ENCODE measurements around the gene AGMO.

The AGMO gene

GRCh38 chr7:15248514-15248913, 313.3 kb downstream of the AGMO start:
- H2BK15ac ChIP-seq (replicated peaks; ENCODE audit: low read depth) = no peak overlapping the region
- H3K79me1 ChIP-seq (ENCODE audit: low read length) = no peaks in the 10 kb centered on the region
- no peak for DNase-seq
- WGBS (ENCODE audit: extremely low coverage, insufficient coverage, low lambda C conversion rate) = no CpG with 5 or more reads among the region's 2 CpGs
- no peak overlapping the region for H3K4me2 ChIP-seq (ENCODE audit: low read length)
- H2BK120ac ChIP-seq (ENCODE audit: low read depth, low read length) = no peak overlapping the region
- no peak overlapping the region for H3K27ac ChIP-seq (ENCODE audit: low read depth, low read length)
- no peak overlapping the region for H3K9ac ChIP-seq (ENCODE audit: low read length)
- no peaks in the 10 kb centered on the region for H3K36me3 ChIP-seq (ENCODE audit: control insufficient read depth, insufficient read depth, low read length)
- H3K27me3 ChIP-seq (ENCODE audit: insufficient read depth, low read length, poor library complexity) = no peaks in the 10 kb centered on the region
- H3K56ac ChIP-seq (ENCODE audit: low read length) = no peak overlapping the region
- H4K5ac ChIP-seq (ENCODE audit: low read length) = no peak overlapping the region
- H3K4me1 ChIP-seq (ENCODE audit: control insufficient read depth, low read depth, low read length) = no peaks in the 10 kb centered on the region
- no peak overlapping the region for H2AK5ac ChIP-seq (ENCODE audit: low read length)
- no peak overlapping the region for H3K18ac ChIP-seq (ENCODE audit: low read length)
- no peak overlapping the region for H3K4me3 ChIP-seq (ENCODE audit: low read length)
- H2BK5ac ChIP-seq (ENCODE audit: low read length) = no peak overlapping the region
- no peak overlapping the region for H3K4ac ChIP-seq (ENCODE audit: low read depth, low read length)
- no peak overlapping the region for H4K8ac ChIP-seq (ENCODE audit: low read depth, low read length)
- H3K23ac ChIP-seq (ENCODE audit: low read length) = no peak overlapping the region
- no peaks in the 10 kb centered on the region for H3K79me2 ChIP-seq (ENCODE audit: control insufficient read depth, insufficient read depth, low read length)

- H2BK15ac ChIP-seq (replicated peaks; ENCODE audit: low read depth) = no peak overlapping the region
- no peak overlapping the region for H3K4me3 ChIP-seq (ENCODE audit: low read length)
- H3K23ac ChIP-seq (ENCODE audit: low read length) = no peak overlapping the region
- no peak overlapping the region for H2BK120ac ChIP-seq (ENCODE audit: low read depth, low read length)
- H2AK5ac ChIP-seq (ENCODE audit: low read length) = no peak overlapping the region
- H4K8ac ChIP-seq (ENCODE audit: low read depth, low read length) = no peak overlapping the region
- H4K5ac ChIP-seq (ENCODE audit: low read length) = no peak overlapping the region
- H3K79me2 ChIP-seq (ENCODE audit: control insufficient read depth, insufficient read depth, low read length) = no peaks in the 10 kb centered on the region
- H3K4ac ChIP-seq (ENCODE audit: low read depth, low read length) = no peak overlapping the region
- H2BK5ac ChIP-seq (ENCODE audit: low read length) = no peak overlapping the region
- H3K79me1 ChIP-seq (ENCODE audit: low read length) = no peaks in the 10 kb centered on the region
- H3K4me1 ChIP-seq (ENCODE audit: control insufficient read depth, low read depth, low read length) = no peaks in the 10 kb centered on the region
- no peaks in the 10 kb centered on the region for H3K36me3 ChIP-seq (ENCODE audit: control insufficient read depth, insufficient read depth, low read length)
- no CpG with 5 or more reads among the region's 2 CpGs for WGBS (ENCODE audit: extremely low coverage, insufficient coverage, low lambda C conversion rate)
- no peak overlapping the region for H3K27ac ChIP-seq (ENCODE audit: low read depth, low read length)
- no peak overlapping the region for H3K4me2 ChIP-seq (ENCODE audit: low read length)
- H3K9ac ChIP-seq (ENCODE audit: low read length) = no peak overlapping the region
- H3K56ac ChIP-seq (ENCODE audit: low read length) = no peak overlapping the region
- no peak for DNase-seq
- no peak overlapping the region for H3K18ac ChIP-seq (ENCODE audit: low read length)
- H3K27me3 ChIP-seq (ENCODE audit: insufficient read depth, low read length, poor library complexity) = no peaks in the 10 kb centered on the region
These were observed 316.0 kb downstream of the AGMO start for GRCh38 chr7:15245831-15246230.

GRCh38 chr7:15239801-15240200, 322.0 kb downstream of the AGMO start:
- no peak overlapping the region for H3K27ac ChIP-seq (ENCODE audit: low read depth, low read length)
- no peak overlapping the region for H3K23ac ChIP-seq (ENCODE audit: low read length)
- H2BK120ac ChIP-seq (ENCODE audit: low read depth, low read length) = no peak overlapping the region
- no peaks in the 10 kb centered on the region for H3K79me1 ChIP-seq (ENCODE audit: low read length)
- H2BK5ac ChIP-seq (ENCODE audit: low read length) = no peak overlapping the region
- no peak overlapping the region for H3K4ac ChIP-seq (ENCODE audit: low read depth, low read length)
- no peaks in the 10 kb centered on the region for H3K79me2 ChIP-seq (ENCODE audit: control insufficient read depth, insufficient read depth, low read length)
- no peaks in the 10 kb centered on the region for H3K4me1 ChIP-seq (ENCODE audit: control insufficient read depth, low read depth, low read length)
- no peaks in the 10 kb centered on the region for H3K27me3 ChIP-seq (ENCODE audit: insufficient read depth, low read length, poor library complexity)
- H2BK15ac ChIP-seq (replicated peaks; ENCODE audit: low read depth) = no peak overlapping the region
- H3K56ac ChIP-seq (ENCODE audit: low read length) = no peak overlapping the region
- H4K5ac ChIP-seq (ENCODE audit: low read length) = no peak overlapping the region
- H4K8ac ChIP-seq (ENCODE audit: low read depth, low read length) = no peak overlapping the region
- DNase-seq = no peak
- no peak overlapping the region for H2AK5ac ChIP-seq (ENCODE audit: low read length)
- H3K36me3 ChIP-seq (ENCODE audit: control insufficient read depth, insufficient read depth, low read length) = no peaks in the 10 kb centered on the region
- H3K9ac ChIP-seq (ENCODE audit: low read length) = no peak overlapping the region
- no peak overlapping the region for H3K4me3 ChIP-seq (ENCODE audit: low read length)
- no peak overlapping the region for H3K18ac ChIP-seq (ENCODE audit: low read length)
- WGBS (ENCODE audit: extremely low coverage, insufficient coverage, low lambda C conversion rate) = no CpG with 5 or more reads among the region's 4 CpGs
- H3K4me2 ChIP-seq (ENCODE audit: low read length) = no peak overlapping the region

GRCh38 chr7:15236952-15237351, 324.9 kb downstream of the AGMO start:
- no peak overlapping the region for H3K23ac ChIP-seq (ENCODE audit: low read length)
- no peak overlapping the region for H2BK5ac ChIP-seq (ENCODE audit: low read length)
- H3K27ac ChIP-seq (ENCODE audit: low read depth, low read length) = no peak overlapping the region
- H2AK5ac ChIP-seq (ENCODE audit: low read length) = no peak overlapping the region
- H3K4me3 ChIP-seq (ENCODE audit: low read length) = no peak overlapping the region
- WGBS (ENCODE audit: extremely low coverage, insufficient coverage, low lambda C conversion rate) = no CpG with 5 or more reads among the region's 2 CpGs
- H3K4me1 ChIP-seq (ENCODE audit: control insufficient read depth, low read depth, low read length) = no peaks in the 10 kb centered on the region
- H3K36me3 ChIP-seq (ENCODE audit: control insufficient read depth, insufficient read depth, low read length) = no peaks in the 10 kb centered on the region
- H3K18ac ChIP-seq (ENCODE audit: low read length) = no peak overlapping the region
- DNase-seq = no peak
- H4K8ac ChIP-seq (ENCODE audit: low read depth, low read length) = no peak overlapping the region
- no peak overlapping the region for H4K5ac ChIP-seq (ENCODE audit: low read length)
- H2BK120ac ChIP-seq (ENCODE audit: low read depth, low read length) = no peak overlapping the region
- H3K79me2 ChIP-seq (ENCODE audit: control insufficient read depth, insufficient read depth, low read length) = no peaks in the 10 kb centered on the region
- H2BK15ac ChIP-seq (replicated peaks; ENCODE audit: low read depth) = no peak overlapping the region
- H3K9ac ChIP-seq (ENCODE audit: low read length) = no peak overlapping the region
- H3K56ac ChIP-seq (ENCODE audit: low read length) = no peak overlapping the region
- H3K4ac ChIP-seq (ENCODE audit: low read depth, low read length) = no peak overlapping the region
- H3K4me2 ChIP-seq (ENCODE audit: low read length) = no peak overlapping the region
- no peaks in the 10 kb centered on the region for H3K27me3 ChIP-seq (ENCODE audit: insufficient read depth, low read length, poor library complexity)
- H3K79me1 ChIP-seq (ENCODE audit: low read length) = no peaks in the 10 kb centered on the region

GRCh38 chr7:15234431-15234830, 327.4 kb downstream of the AGMO start:
- Histone ChIP-seq H3K79me1 (ENCODE audit: low read length) (no peaks in the 10 kb centered on the region), H3K79me2 (ENCODE audit: control insufficient read depth, insufficient read depth, low read length) (no peaks in the 10 kb centered on the region), H3K4me2 (ENCODE audit: low read length) (no peak overlapping the region), H2BK15ac (replicated peaks; ENCODE audit: low read depth) (no peak overlapping the region), H3K27me3 (ENCODE audit: insufficient read depth, low read length, poor library complexity) (no peaks in the 10 kb centered on the region), H3K9ac (ENCODE audit: low read length) (no peak overlapping the region), H2AK5ac (ENCODE audit: low read length) (no peak overlapping the region), H4K5ac (ENCODE audit: low read length) (no peak overlapping the region), H4K8ac (ENCODE audit: low read depth, low read length) (no peak overlapping the region), H3K36me3 (ENCODE audit: control insufficient read depth, insufficient read depth, low read length) (no peaks in the 10 kb centered on the region), H3K18ac (ENCODE audit: low read length) (no peak overlapping the region), H3K4me3 (ENCODE audit: low read length) (no peak overlapping the region), H2BK5ac (ENCODE audit: low read length) (no peak overlapping the region), H3K27ac (ENCODE audit: low read depth, low read length) (no peak overlapping the region), H2BK120ac (ENCODE audit: low read depth, low read length) (no peak overlapping the region), H3K23ac (ENCODE audit: low read length) (no peak overlapping the region), H3K4ac (ENCODE audit: low read depth, low read length) (no peak overlapping the region), H3K4me1 (ENCODE audit: control insufficient read depth, low read depth, low read length) (no peaks in the 10 kb centered on the region), H3K56ac (ENCODE audit: low read length) (no peak overlapping the region)
- WGBS (ENCODE audit: extremely low coverage, insufficient coverage, low lambda C conversion rate) = no CpG with 5 or more reads among the region's 3 CpGs
- DNase-seq = no peak

GRCh38 chr7:15228831-15229230, 333.0 kb downstream of the AGMO start:
- no peak for DNase-seq
- H3K56ac ChIP-seq (ENCODE audit: low read length) = no peak overlapping the region
- H3K27ac ChIP-seq (ENCODE audit: low read depth, low read length) = no peak overlapping the region
- H3K36me3 ChIP-seq (ENCODE audit: control insufficient read depth, insufficient read depth, low read length) = no peaks in the 10 kb centered on the region
- no peak overlapping the region for H3K23ac ChIP-seq (ENCODE audit: low read length)
- H3K79me1 ChIP-seq (ENCODE audit: low read length) = no peaks in the 10 kb centered on the region
- no peak overlapping the region for H3K9ac ChIP-seq (ENCODE audit: low read length)
- H3K4me1 ChIP-seq (ENCODE audit: control insufficient read depth, low read depth, low read length) = no peaks in the 10 kb centered on the region
- H2BK120ac ChIP-seq (ENCODE audit: low read depth, low read length) = no peak overlapping the region
- no peak overlapping the region for H3K4ac ChIP-seq (ENCODE audit: low read depth, low read length)
- no peak overlapping the region for H2BK5ac ChIP-seq (ENCODE audit: low read length)
- H3K4me3 ChIP-seq (ENCODE audit: low read length) = no peak overlapping the region
- WGBS (ENCODE audit: extremely low coverage, insufficient coverage, low lambda C conversion rate) = no CpG with 5 or more reads among the region's 3 CpGs
- H4K8ac ChIP-seq (ENCODE audit: low read depth, low read length) = no peak overlapping the region
- H3K4me2 ChIP-seq (ENCODE audit: low read length) = no peak overlapping the region
- H2AK5ac ChIP-seq (ENCODE audit: low read length) = no peak overlapping the region
- no peak overlapping the region for H4K5ac ChIP-seq (ENCODE audit: low read length)
- no peak overlapping the region for H3K18ac ChIP-seq (ENCODE audit: low read length)
- H3K79me2 ChIP-seq (ENCODE audit: control insufficient read depth, insufficient read depth, low read length) = no peaks in the 10 kb centered on the region
- H2BK15ac ChIP-seq (replicated peaks; ENCODE audit: low read depth) = no peak overlapping the region
- H3K27me3 ChIP-seq (ENCODE audit: insufficient read depth, low read length, poor library complexity) = no peaks in the 10 kb centered on the region

Measured in mesendoderm (in vitro differentiated cells).